GM18870 (cell line): Measurements from ENCODE around the gene CHST11.

Experiments
- ATAC-seq: cut with Tn5 transposase; IDR thresholded peaks from one replicate; pipeline ENCODE4 v1.9.1; 2021; ENCODE audit warnings: moderate library complexity; ENCODE audit not compliant: unreplicated experiment

The CHST11 gene

GRCh38 chr12:104687823-104688573 lies 231.2 kb downstream of the CHST11 start:
- ATAC-seq = no peak

GRCh38 chr12:104689635-104690034 lies 232.9 kb downstream of the CHST11 start:
- ATAC-seq = no peak

GRCh38 chr12:104691721-104692556 lies 235.2 kb downstream of the CHST11 start:
- peak; percentile 42 for ATAC-seq

GRCh38 chr12:104692557-104693218 lies 235.9 kb downstream of the CHST11 start:
- no peak for ATAC-seq

GRCh38 chr12:104693493-104693892 lies 236.7 kb downstream of the CHST11 start:
- ATAC-seq = no peak

GRCh38 chr12:104694161-104694560 lies 237.4 kb downstream of the CHST11 start:
- ATAC-seq = no peak

GRCh38 chr12:104694711-104695110 lies 238.0 kb downstream of the CHST11 start:
- no peak for ATAC-seq

- no peak for ATAC-seq
Measured at GRCh38 chr12:104695453-104696148, 238.9 kb downstream of the CHST11 start.

- no peak for ATAC-seq
Measured at GRCh38 chr12:104697186-104697585, 240.4 kb downstream of the CHST11 start.

- ATAC-seq = no peak
Measured at GRCh38 chr12:104698871-104699270, 242.1 kb downstream of the CHST11 start.

- peak; percentile 58 for ATAC-seq
Measured at GRCh38 chr12:104699489-104700190, 242.9 kb downstream of the CHST11 start.

GRCh38 chr12:104700324-104700723 lies 243.6 kb downstream of the CHST11 start:
- ATAC-seq = no peak

GRCh38 chr12:104701301-104701700 lies 244.6 kb downstream of the CHST11 start:
- no peak for ATAC-seq

GRCh38 chr12:104701756-104702155 lies 245.0 kb downstream of the CHST11 start:
- ATAC-seq = no peak

GRCh38 chr12:104702565-104703139 lies 245.9 kb downstream of the CHST11 start:
- no peak for ATAC-seq

- no peak for ATAC-seq
Measured at GRCh38 chr12:104703372-104703771, 246.6 kb downstream of the CHST11 start.

GRCh38 chr12:104704224-104704779 lies 247.6 kb downstream of the CHST11 start:
- ATAC-seq = no peak

- no peak for ATAC-seq
Measured at GRCh38 chr12:104707194-104707593, 250.4 kb downstream of the CHST11 start.

GRCh38 chr12:104707794-104708558 lies 251.2 kb downstream of the CHST11 start:
- no peak for ATAC-seq
